Neural progenitor cell (in vitro differentiated cells): ENCODE measurements around the gene PRSS22. TPM values are rescaled to one million over a fixed set of nuclear protein-coding genes. Genes with fewer than 3 reads are reported as not detected.

Experiments
- DNase-seq: peaks from one replicate; pipeline ENCODE4 v3.0.0-alpha.2; 2016; ENCODE audit warnings: low spot score
- H2AFZ ChIP-seq: fragments of 200-600 bp; sonication (generic); replicated peaks from 2 replicates; pipeline ENCODE4 v1.6.1; 2016; ENCODE audit warnings: antibody characterized with exemption
- H3F3A ChIP-seq: fragments of 200-600 bp; sonication (generic); 2 replicates; pipeline ENCODE4 v1.6.1; 2016; ENCODE audit warnings: antibody characterized with exemption, low read depth
- H3K27ac ChIP-seq: fragments of 200-600 bp; sonication (generic); 2 replicates; pipeline ENCODE4 v1.5.1; 2016; ENCODE audit warnings: mild to moderate bottlenecking
- H3K27me3 ChIP-seq: fragments of 200-600 bp; sonication (generic); 2 replicates; pipeline ENCODE4 v1.6.1; 2016; ENCODE audit warnings: mild to moderate bottlenecking, moderate library complexity
- H3K36me3 ChIP-seq: fragments of 200-600 bp; sonication (generic); 2 replicates; pipeline ENCODE4 v1.5.1; 2016
- H3K4me1 ChIP-seq: fragments of 200-600 bp; sonication (generic); 2 replicates; pipeline ENCODE4 v1.6.1; 2016; ENCODE audit warnings: mixed run types
- H3K4me2 ChIP-seq: fragments of 200-600 bp; sonication (generic); 2 replicates; pipeline ENCODE4 v1.6.1; 2016
- H3K4me3 ChIP-seq: fragments of 200-600 bp; sonication (generic); 2 replicates; pipeline ENCODE4 v1.5.1; 2016
- H3K79me2 ChIP-seq: fragments of 200-600 bp; sonication (generic); 2 replicates; pipeline ENCODE4 v1.6.1; 2016; ENCODE audit warnings: low read depth
- H3K9ac ChIP-seq: fragments of 200-600 bp; sonication (generic); 2 replicates; pipeline ENCODE4 v1.6.1; 2016
- H3K9me3 ChIP-seq: fragments of 200-600 bp; sonication (generic); 2 replicates; pipeline ENCODE4 v1.5.1; 2016; ENCODE audit warnings: low read depth
- H4K20me1 ChIP-seq: fragments of 200-600 bp; sonication (generic); 2 replicates; pipeline ENCODE4 v1.6.1; 2016; ENCODE audit warnings: low read depth
- H3K27ac Mint-ChIP-seq: 3 replicates; pipeline ENCODE4 v1.8.0; 2021; ENCODE audit warnings: mixed read lengths
- H3K27me3 Mint-ChIP-seq: 2 replicates; pipeline ENCODE4 v1.8.0; 2022; ENCODE audit warnings: low read depth, mild to moderate bottlenecking, inconsistent platforms, moderate library complexity, mixed read lengths; ENCODE audit not compliant: insufficient read depth
- H3K36me3 Mint-ChIP-seq: 3 replicates; pipeline ENCODE4 v1.8.0; 2021; ENCODE audit warnings: mixed read lengths
- H3K4me1 Mint-ChIP-seq: 3 replicates; pipeline ENCODE4 v1.8.0; 2021; ENCODE audit warnings: mixed read lengths
- H3K4me3 Mint-ChIP-seq: 3 replicates; pipeline ENCODE4 v1.8.0; 2021; ENCODE audit warnings: mild to moderate bottlenecking, moderate library complexity, mixed read lengths
- H3K9me3 Mint-ChIP-seq: 3 replicates; pipeline ENCODE4 v1.8.0; 2020; ENCODE audit warnings: mixed read lengths
- EZH2 ChIP-seq: fragments of 200-600 bp; sonication (generic); IDR thresholded peaks from 2 replicates; pipeline ENCODE4 v1.6.1; 2017; ENCODE audit warnings: antibody characterized with exemption, mild to moderate bottlenecking, moderate library complexity
- EZH2phosphoT487 ChIP-seq: fragments of 200-600 bp; sonication (generic); IDR thresholded peaks from 2 replicates; pipeline ENCODE4 v1.6.1; 2017; ENCODE audit warnings: antibody characterized with exemption
- total RNA-seq: library from RNA; depleted of rRNA; stranded (reverse); fragments of >200 nt; gene quantifications from 2 replicates; pipeline ENCODE4 v1.2.3, GENCODE V29; 2015; ENCODE audit warnings: low replicate concordance
- TF ChIP-seq, protein P1 (sequence below): fragments of 200-600 bp; sonication (generic); IDR thresholded peaks from 2 replicates; pipeline ENCODE4 v1.5.1; 2017; ENCODE audit warnings: antibody characterized with exemption, mild to moderate bottlenecking

The PRSS22 gene
- total RNA-seq, 1 donor from 2014 or later: not detected

DNA sequence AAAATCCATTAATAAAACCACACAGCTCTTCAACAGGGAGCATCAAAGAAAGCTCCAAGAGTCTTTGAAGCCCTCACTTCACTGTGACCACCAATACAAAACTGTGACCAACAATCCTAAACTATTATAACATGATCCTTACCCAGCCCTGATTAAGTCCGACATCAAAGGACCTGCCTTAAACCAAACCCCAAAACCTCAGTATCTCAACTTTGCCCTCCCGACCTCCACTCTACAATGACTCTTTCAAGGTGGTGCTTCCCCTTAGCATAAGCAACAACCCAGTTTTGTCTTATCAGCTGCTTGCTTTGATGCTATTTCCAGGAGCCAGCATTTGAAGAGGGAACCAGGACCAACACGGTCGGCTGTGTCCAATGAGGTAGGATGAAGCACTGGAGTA, 8.5 kb upstream of the PRSS22 start:
- Histone ChIP-seq H3K79me2 (no peaks in the 10 kb centered on the region), H4K20me1 (no peaks in the 10 kb centered on the region), H3K4me3 (no peak overlapping the region), H3K9me3 (no peaks in the 10 kb centered on the region), H3K4me1 (no peaks in the 10 kb centered on the region), H3K27ac (no peak overlapping the region), H3K4me2 (no peak overlapping the region), H3F3A (no peaks in the 10 kb centered on the region), H3K36me3 (no peaks in the 10 kb centered on the region), H3K27me3 (peaks cover 73% of the 10 kb centered on the region), H2AFZ (no peak overlapping the region), H3K9ac (no peak overlapping the region)
- H3K9me3 Mint-ChIP-seq: no peaks in the 10 kb centered on the region
- H3K4me1 Mint-ChIP-seq: peaks cover 2% of the 10 kb centered on the region
- no peak for DNase-seq
- H3K4me3 Mint-ChIP-seq: peak overlapping the region; percentile 3
- H3K27me3 Mint-ChIP-seq: peaks cover 7% of the 10 kb centered on the region
- no peaks in the 10 kb centered on the region for H3K36me3 Mint-ChIP-seq
- no peak overlapping the region for H3K27ac Mint-ChIP-seq
- TF ChIP-seq EZH2: no peak

DNA sequence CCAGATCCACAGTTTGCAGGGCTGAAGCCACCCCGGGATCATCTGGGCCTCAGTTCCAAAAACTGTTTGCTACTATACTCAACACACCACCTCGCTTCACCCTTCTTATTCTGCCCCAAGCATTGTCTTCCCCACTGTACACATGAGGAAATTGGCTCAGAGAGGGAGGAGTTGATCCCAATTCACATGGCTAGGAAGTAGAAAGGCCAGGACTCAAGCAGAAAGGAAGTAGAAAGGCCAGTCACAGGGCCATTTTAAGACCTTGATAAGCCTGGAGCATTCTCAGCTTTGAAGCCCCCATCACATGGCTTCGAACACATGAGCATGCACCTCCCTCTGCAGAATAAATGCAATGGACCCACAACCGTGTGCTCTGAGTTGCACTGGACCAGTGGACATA, 7.7 kb upstream of the PRSS22 start:
- no peak for DNase-seq
- Histone ChIP-seq H3K27ac (no peak overlapping the region), H3K9me3 (no peaks in the 10 kb centered on the region), H3K9ac (no peak overlapping the region), H3K27me3 (peaks cover 70% of the 10 kb centered on the region), H3K79me2 (no peaks in the 10 kb centered on the region), H3K36me3 (no peaks in the 10 kb centered on the region), H3K4me1 (no peaks in the 10 kb centered on the region), H3F3A (no peaks in the 10 kb centered on the region), H2AFZ (no peak overlapping the region), H3K4me3 (no peak overlapping the region), H4K20me1 (no peaks in the 10 kb centered on the region), H3K4me2 (no peak overlapping the region)
- H3K4me1 Mint-ChIP-seq: peaks cover 2% of the 10 kb centered on the region
- no peak overlapping the region for H3K4me3 Mint-ChIP-seq
- TF ChIP-seq, protein P1, sequence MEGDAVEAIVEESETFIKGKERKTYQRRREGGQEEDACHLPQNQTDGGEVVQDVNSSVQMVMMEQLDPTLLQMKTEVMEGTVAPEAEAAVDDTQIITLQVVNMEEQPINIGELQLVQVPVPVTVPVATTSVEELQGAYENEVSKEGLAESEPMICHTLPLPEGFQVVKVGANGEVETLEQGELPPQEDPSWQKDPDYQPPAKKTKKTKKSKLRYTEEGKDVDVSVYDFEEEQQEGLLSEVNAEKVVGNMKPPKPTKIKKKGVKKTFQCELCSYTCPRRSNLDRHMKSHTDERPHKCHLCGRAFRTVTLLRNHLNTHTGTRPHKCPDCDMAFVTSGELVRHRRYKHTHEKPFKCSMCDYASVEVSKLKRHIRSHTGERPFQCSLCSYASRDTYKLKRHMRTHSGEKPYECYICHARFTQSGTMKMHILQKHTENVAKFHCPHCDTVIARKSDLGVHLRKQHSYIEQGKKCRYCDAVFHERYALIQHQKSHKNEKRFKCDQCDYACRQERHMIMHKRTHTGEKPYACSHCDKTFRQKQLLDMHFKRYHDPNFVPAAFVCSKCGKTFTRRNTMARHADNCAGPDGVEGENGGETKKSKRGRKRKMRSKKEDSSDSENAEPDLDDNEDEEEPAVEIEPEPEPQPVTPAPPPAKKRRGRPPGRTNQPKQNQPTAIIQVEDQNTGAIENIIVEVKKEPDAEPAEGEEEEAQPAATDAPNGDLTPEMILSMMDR: no peak
- no peak for TF ChIP-seq EZH2
- no peak for TF ChIP-seq EZH2phosphoT487
- peaks cover 9% of the 10 kb centered on the region for H3K27me3 Mint-ChIP-seq
- H3K36me3 Mint-ChIP-seq: no peaks in the 10 kb centered on the region
- no peak overlapping the region for H3K27ac Mint-ChIP-seq
- no peaks in the 10 kb centered on the region for H3K9me3 Mint-ChIP-seq

DNA sequence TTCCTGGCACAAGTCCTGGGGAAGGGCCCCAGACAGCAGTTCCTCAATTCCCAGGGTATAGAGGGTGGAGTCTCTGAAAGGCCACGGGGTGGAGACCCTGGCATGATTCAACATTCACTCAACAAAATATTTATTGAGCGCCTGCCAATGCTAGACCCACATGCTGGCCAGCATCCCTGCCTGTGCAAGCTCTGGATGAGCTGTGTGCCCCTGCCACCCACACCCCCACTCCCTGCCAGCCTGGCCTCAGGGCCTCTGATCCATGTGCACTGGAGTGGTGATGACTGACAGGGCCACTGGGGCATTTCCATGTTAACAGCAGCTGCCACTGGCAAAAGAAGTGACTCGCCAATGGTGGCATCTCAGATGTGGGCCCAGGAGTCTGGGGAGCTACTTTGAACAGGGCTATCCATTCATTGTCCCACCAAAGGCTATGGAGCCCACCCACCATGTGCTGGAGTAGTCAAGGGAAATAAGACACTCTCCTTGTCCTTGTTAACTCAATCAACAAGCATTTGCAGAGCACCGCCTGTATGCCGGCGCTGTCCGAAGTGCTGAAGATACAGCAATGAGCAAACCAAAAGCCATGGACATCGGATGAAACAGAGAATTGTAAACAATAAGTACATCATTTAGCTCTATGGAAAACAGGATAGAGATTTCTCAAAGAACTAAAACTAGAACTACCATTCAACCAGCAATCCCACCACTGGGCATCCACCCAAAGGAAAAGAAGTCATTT, 3.0 kb upstream of the PRSS22 start:
- no peak overlapping the region for H3K9ac ChIP-seq
- DNase-seq: peak; percentile 54
- H3K9me3 ChIP-seq: no peaks in the 10 kb centered on the region
- no peak overlapping the region for H3K27ac Mint-ChIP-seq
- H3K4me3 Mint-ChIP-seq: no peak overlapping the region
- H4K20me1 ChIP-seq: no peaks in the 10 kb centered on the region
- no peaks in the 10 kb centered on the region for H3F3A ChIP-seq
- H3K9me3 Mint-ChIP-seq: no peaks in the 10 kb centered on the region
- H2AFZ ChIP-seq: no peak overlapping the region
- no peaks in the 10 kb centered on the region for H3K36me3 ChIP-seq
- no peak overlapping the region for H3K4me3 ChIP-seq
- H3K27me3 Mint-ChIP-seq: peaks cover 31% of the 10 kb centered on the region
- H3K27ac ChIP-seq: no peak overlapping the region
- H3K36me3 Mint-ChIP-seq: no peaks in the 10 kb centered on the region
- no peaks in the 10 kb centered on the region for H3K4me1 ChIP-seq
- no peak overlapping the region for H3K4me2 ChIP-seq
- H3K4me1 Mint-ChIP-seq: peaks cover 2% of the 10 kb centered on the region
- H3K27me3 ChIP-seq: peaks cover 78% of the 10 kb centered on the region
- H3K79me2 ChIP-seq: no peaks in the 10 kb centered on the region
- no peak for TF ChIP-seq EZH2phosphoT487
- TF ChIP-seq EZH2: no peak
- TF ChIP-seq, protein P1: no peak

DNA sequence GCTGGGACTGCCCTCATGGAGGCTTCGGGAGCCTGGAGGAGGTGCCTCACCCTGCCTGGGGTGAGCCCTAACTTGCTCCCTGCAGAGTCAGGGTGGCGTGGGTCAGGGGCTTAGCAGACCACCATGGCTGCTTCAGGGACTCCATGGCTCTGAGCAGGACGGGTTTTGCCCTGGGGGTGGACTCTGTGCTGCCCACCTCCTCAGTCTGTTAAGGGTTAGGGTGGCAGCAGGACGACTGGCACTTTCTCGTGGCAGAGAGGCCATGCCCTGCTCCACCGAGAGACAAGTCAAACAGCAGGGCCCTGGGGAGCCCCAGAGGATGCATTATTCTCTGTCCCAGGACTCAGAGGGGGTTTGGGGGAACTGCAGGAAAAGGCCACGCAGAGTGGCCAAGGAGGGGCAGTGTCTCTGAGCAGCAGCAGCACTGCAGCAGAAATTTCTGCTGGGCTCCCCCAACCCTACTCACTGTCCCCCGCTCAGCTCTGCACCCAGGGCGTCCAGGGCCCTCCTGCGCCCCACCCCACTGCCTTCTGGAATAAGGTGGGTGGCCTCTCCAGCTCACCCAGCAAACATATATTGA, 1.8 kb upstream of the PRSS22 start:
- H3K4me1 Mint-ChIP-seq: peaks cover 2% of the 10 kb centered on the region
- H3K36me3 ChIP-seq: no peaks in the 10 kb centered on the region
- no peaks in the 10 kb centered on the region for H3K79me2 ChIP-seq
- H3K27me3 Mint-ChIP-seq: peaks cover 34% of the 10 kb centered on the region
- no peaks in the 10 kb centered on the region for H3K36me3 Mint-ChIP-seq
- no peaks in the 10 kb centered on the region for H4K20me1 ChIP-seq
- H3K9ac ChIP-seq: no peak overlapping the region
- H3K27ac ChIP-seq: no peak overlapping the region
- no peak overlapping the region for H3K4me3 ChIP-seq
- peaks cover 3% of the 10 kb centered on the region for H3K9me3 Mint-ChIP-seq
- H3K4me3 Mint-ChIP-seq: no peak overlapping the region
- H3K9me3 ChIP-seq: no peaks in the 10 kb centered on the region
- no peaks in the 10 kb centered on the region for H3K4me1 ChIP-seq
- H2AFZ ChIP-seq: no peak overlapping the region
- H3F3A ChIP-seq: no peaks in the 10 kb centered on the region
- no peak overlapping the region for H3K27ac Mint-ChIP-seq
- TF ChIP-seq, protein P1: no peak
- TF ChIP-seq EZH2phosphoT487 (no peak), EZH2 (no peak)
- no peak overlapping the region for H3K4me2 ChIP-seq
- peaks cover 70% of the 10 kb centered on the region for H3K27me3 ChIP-seq
- no peak for DNase-seq
